KOPT-K1 (cell line): ENCODE measurements around the gene ATN1.

Source experiments
- H3K27ac ChIP-seq: fragments of 200-600 bp; sonication (generic); 2 replicates; pipeline ENCODE4 v1.5.1; 2016; ENCODE audit warnings: antibody characterized with exemption, mild to moderate bottlenecking, low read depth, low read length; ENCODE audit not compliant: poor library complexity, severe bottlenecking
- H3K36me3 ChIP-seq: fragments of 200-600 bp; sonication (generic); 2 replicates; pipeline ENCODE4 v1.5.1; 2017; ENCODE audit warnings: antibody characterized with exemption, mild to moderate bottlenecking, low read length, moderate library complexity; ENCODE audit not compliant: insufficient read depth
- H3K9me3 ChIP-seq: fragments of 200-600 bp; sonication (generic); 2 replicates; pipeline ENCODE4 v1.5.1; 2017; ENCODE audit warnings: antibody characterized with exemption, low read length, mild to moderate bottlenecking; ENCODE audit not compliant: insufficient read depth, poor library complexity, severe bottlenecking

Gene ATN1

DNA sequence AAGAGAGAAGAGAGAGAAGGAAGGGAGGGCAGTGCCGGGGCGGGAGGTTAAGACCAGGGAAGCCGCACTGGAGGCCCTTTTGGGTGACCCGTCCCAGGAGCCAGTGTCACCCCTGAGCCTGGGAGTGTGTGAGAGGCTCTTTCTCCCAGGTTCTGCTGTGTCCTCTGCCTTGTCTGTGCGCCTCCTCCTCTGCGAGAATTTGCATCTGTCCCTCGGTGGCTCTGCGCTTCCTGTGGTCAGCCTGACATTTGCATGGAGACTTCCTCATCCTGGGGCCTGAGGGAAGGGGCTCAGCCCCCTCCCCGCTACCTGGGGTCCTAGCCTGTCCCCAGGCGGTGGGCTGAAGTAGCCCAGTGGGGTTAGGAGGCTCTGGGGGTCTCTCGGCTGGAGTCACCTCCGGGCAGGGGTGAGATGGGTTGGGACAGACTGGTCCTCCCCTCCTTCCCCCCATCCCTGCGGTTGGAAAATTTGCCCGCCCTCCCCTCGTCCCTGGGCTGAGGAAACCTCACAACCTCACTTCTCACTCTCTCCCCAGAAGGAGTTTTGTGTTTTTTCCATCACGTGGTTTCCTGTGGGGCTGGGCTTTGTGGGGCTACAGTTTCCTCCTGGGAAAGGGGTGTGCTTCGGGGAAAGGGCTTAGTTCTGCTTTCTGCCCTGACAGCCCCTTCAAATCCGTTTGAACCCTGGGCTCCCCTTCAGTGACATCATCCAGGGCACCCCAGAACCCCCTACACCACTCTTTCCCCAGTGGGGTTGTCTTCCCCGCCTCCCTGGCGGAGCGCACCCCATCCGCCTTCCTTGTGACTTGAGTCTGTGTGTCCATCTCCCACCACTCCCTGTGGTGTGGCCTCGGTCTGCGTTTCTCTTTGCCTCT, 25.9 kb downstream of the ATN1 start:
- Histone ChIP-seq H3K27ac (peak overlapping the region; percentile 97), H3K36me3 (peaks cover 44% of the 10 kb centered on the region), H3K9me3 (no peaks in the 10 kb centered on the region)

DNA sequence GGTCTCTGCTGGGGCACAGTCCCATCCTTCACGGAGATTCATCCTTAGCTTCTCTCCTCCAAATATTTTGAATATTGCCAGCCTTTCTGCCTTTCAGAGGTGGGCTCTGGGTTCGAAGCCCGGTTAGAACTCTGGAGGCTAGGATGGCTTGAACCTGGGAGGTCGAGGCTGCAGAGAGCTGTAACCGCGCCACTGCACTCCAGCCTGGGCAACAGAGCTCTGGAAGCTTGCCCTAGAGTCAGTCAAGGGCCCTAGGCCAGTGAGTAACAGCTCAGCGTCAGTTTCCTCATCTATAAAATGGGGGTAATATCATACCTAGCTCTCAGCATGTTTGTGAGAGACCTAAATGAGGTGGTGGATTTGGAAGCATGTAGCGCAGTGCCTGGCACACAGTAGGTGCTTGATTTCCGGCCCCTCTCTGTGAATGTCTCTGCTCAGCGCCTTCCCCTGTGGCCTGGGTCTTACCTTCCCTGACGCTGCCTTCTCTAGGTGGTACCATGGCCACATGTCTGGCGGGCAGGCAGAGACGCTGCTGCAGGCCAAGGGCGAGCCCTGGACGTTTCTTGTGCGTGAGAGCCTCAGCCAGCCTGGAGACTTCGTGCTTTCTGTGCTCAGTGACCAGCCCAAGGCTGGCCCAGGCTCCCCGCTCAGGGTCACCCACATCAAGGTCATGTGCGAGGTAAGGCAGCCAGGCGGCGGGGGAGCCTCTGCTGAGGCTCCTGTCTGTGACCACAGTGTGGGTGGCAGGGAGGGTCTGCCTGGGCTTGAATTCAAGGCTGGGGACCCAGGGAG, 26.8 kb downstream of the ATN1 start:
- peaks cover 44% of the 10 kb centered on the region for H3K36me3 ChIP-seq
- no peaks in the 10 kb centered on the region for H3K9me3 ChIP-seq
- peak overlapping the region; percentile 97 for H3K27ac ChIP-seq

DNA sequence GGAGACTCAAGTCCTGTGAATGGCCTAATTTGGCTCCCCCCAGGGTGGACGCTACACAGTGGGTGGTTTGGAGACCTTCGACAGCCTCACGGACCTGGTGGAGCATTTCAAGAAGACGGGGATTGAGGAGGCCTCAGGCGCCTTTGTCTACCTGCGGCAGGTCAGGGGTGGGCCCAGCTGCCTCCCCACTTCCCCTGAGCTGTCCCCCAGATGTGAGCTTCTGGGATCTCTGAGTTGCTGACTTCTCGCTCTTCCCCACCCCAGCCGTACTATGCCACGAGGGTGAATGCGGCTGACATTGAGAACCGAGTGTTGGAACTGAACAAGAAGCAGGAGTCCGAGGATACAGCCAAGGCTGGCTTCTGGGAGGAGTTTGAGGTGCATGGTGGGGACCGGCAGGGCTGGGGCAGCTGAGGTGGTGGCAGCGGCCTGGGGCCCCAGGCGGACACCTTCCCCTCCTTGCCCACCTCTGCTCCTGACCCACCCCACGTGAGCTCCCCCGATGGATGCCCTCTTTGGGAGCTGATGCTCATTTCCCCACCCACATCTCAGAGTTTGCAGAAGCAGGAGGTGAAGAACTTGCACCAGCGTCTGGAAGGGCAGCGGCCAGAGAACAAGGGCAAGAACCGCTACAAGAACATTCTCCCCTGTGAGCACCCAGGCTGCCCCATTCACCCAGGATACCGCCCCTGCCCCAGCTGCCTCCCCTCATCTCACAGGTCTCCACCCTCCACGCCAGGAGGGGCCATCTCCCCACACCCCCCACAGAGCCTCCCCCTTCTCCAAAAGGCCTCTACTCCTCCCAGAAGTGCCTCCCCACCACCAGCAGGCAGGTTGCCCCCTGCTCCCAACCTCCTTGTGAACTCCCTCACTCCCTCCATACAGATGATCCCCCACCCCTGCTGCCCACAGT, 27.6 kb downstream of the ATN1 start:
- Histone ChIP-seq H3K36me3 (peaks cover 49% of the 10 kb centered on the region), H3K27ac (peak overlapping the region; percentile 97), H3K9me3 (no peaks in the 10 kb centered on the region)

DNA sequence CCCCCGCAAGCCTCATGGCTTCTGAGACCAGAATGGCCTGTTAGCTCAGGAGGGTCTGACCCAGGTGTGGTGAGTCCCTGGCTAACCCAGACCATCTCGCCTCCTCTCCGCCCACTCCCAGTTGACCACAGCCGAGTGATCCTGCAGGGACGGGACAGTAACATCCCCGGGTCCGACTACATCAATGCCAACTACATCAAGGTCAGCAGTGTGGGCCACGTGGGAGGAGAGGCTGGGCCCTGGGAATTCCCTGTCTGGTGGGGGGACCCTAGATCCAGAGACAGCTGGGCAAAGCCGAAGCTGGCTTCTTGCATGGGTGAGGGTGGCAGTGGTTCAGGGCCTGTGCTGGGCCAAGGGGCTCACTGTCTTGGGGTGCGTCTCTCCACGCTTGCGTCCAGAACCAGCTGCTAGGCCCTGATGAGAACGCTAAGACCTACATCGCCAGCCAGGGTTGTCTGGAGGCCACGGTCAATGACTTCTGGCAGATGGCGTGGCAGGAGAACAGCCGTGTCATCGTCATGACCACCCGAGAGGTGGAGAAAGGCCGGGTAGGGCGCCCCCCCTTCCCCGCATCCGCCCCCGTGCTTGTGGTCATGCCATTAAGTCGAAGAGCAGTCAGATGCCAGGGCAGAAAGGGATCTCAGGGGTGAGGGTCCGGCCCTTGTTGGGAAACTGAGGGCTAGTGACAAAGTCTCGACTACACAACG, 28.4 kb downstream of the ATN1 start:
- H3K36me3 ChIP-seq: peaks cover 57% of the 10 kb centered on the region
- H3K27ac ChIP-seq: peak overlapping the region; percentile 97
- no peaks in the 10 kb centered on the region for H3K9me3 ChIP-seq

DNA sequence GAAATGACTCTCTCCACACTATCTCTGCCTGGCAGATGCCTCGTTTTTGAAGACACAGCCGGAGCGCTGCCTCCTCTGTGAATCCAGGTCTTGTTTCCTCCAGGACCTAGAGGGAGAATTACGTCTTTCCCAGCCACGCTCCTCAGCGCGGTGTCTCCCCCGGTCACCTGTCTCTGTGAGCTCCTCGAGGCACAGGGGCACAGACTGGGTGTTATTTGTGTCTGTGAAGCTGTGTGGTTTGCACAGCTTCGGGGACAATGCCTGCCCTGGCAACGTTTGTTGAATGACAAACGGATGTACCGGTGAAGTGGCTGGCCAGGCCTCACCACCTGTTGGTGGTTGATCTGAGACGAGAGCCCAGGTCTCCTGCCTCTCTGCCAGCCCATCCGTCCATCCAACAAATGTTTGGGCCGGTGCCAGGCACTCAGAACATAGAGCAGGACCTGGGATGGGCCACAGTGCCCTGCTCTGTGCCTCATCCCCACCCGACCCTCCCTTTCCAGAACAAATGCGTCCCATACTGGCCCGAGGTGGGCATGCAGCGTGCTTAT, 29.5 kb downstream of the ATN1 start:
- H3K9me3 ChIP-seq: no peaks in the 10 kb centered on the region
- peaks cover 62% of the 10 kb centered on the region for H3K36me3 ChIP-seq
- peak overlapping the region; percentile 97 for H3K27ac ChIP-seq

DNA sequence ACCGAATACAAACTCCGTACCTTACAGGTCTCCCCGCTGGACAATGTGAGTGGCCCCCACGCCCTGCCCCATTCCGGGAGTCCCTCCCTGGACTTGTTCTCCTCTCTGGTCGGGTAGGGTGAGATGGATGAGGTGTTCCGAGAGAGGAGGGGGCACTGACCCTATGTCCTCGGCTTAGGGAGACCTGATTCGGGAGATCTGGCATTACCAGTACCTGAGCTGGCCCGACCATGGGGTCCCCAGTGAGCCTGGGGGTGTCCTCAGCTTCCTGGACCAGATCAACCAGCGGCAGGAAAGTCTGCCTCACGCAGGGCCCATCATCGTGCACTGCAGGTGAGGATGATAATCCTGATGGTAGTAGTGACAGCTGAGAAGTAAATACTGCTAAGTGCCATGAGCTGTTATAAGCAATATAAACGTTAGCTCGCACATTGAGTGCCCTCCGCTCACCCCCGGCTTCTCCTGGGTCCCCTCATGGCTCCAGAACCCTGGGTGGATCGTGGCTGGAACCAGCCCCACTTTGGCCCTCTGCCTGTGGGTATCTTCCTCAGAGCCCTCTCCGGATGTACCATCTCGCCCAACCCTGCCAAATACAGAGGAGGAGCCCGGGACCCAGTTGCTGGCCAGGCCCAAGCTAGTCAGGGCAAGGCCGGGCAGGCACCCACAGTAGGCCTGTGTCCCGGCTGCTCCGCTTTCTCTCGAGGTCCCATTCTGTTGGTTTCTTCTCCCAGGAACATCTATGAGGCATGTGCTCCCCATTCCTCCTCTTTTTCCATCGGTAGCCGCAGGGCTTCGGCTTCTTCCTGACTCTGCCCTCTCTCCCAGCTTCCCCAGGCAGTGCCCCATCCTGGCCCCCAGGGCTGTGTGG, 30.2 kb downstream of the ATN1 start:
- H3K36me3 ChIP-seq: peaks cover 62% of the 10 kb centered on the region
- H3K9me3 ChIP-seq: no peaks in the 10 kb centered on the region
- peak overlapping the region; percentile 97 for H3K27ac ChIP-seq

DNA sequence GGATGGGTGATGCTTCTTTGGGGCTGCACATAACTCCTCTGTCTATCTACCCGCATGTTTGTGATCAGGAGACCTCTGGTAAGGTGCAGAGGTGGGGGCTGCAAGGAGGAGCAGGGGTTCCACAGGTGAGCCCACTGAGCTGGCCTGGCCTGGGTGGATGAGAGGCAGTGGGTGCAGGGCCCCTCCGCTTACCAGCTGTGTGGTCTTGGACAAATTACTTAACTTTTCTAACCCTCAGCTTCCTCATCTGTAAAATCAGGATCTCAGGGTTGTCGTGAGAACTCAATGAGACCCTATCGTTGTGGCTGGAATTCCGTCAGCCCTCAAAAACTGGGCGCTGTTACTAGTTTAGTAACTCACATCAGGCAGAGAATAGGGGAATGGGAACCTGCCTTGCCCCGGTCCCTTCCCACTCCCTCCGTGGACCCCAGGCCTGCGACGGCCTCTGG, 30.9 kb downstream of the ATN1 start:
- H3K9me3 ChIP-seq: no peaks in the 10 kb centered on the region
- peak overlapping the region; percentile 97 for H3K27ac ChIP-seq
- peaks cover 62% of the 10 kb centered on the region for H3K36me3 ChIP-seq

DNA sequence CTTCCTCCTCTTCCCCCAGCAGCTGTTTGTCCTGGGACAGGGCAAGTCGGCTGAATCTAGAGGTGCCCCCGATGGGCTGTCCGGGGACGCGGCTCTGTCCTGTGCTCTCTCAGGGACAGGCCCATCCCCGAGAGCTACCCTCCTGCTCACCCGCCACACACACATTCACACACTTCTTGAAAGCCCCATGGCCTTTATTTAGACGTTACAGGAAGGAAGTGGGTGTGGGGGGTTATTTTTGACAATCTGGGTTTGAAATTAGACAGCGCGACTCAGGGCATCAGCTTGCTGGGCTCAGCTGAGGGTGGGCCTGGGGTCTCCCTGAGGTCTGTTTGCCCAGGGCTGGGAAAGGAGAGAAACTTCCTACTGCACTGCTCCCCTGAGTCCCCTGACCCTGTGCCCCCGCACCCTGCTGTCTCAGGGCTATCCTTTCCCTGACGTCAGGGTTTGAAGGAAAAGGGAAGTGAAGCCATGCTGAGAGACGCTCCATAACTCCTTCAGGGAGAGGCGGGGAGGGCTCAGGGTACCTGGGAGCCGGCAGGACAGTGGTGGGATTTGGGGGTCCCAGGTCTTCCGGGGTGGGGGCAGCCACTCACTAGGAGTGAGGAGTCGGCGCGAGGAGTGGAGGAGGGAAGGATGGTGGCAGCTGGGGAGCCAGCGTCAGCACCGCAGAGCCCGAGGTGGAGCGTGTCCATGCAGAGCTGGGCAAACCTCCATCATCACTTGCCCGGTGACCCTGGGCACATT, 31.5 kb downstream of the ATN1 start:
- H3K27ac ChIP-seq: peak overlapping the region; percentile 97
- H3K9me3 ChIP-seq: no peaks in the 10 kb centered on the region
- peaks cover 66% of the 10 kb centered on the region for H3K36me3 ChIP-seq

DNA sequence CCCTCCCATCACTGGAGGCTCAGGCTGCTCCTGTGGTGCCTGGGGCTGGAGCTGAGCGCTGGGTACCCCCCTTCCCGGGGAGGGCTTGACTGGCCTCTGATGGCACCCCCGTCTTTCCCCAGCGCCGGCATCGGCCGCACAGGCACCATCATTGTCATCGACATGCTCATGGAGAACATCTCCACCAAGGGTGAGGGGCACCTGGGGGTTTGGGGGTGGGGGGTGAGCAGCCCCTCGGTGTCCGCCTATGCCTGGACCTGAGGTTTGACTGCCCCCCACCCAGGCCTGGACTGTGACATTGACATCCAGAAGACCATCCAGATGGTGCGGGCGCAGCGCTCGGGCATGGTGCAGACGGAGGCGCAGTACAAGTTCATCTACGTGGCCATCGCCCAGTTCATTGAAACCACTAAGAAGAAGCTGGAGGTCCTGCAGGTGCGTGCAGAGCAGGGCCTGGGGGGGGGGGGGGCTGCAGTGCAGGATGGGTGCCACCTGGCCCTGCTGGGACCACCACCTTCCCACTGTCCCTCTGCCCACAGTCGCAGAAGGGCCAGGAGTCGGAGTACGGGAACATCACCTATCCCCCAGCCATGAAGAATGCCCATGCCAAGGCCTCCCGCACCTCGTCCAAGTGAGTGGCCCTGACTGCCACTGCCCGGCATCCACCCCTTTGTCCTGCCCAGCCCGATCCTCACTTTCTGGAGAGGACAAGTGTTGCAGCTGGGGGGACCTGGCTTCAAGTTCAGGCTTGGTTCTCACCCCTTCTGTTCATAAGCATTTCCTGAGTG, 32.2 kb downstream of the ATN1 start:
- Histone ChIP-seq H3K9me3 (no peaks in the 10 kb centered on the region), H3K27ac (peak overlapping the region; percentile 97), H3K36me3 (peaks cover 66% of the 10 kb centered on the region)

DNA sequence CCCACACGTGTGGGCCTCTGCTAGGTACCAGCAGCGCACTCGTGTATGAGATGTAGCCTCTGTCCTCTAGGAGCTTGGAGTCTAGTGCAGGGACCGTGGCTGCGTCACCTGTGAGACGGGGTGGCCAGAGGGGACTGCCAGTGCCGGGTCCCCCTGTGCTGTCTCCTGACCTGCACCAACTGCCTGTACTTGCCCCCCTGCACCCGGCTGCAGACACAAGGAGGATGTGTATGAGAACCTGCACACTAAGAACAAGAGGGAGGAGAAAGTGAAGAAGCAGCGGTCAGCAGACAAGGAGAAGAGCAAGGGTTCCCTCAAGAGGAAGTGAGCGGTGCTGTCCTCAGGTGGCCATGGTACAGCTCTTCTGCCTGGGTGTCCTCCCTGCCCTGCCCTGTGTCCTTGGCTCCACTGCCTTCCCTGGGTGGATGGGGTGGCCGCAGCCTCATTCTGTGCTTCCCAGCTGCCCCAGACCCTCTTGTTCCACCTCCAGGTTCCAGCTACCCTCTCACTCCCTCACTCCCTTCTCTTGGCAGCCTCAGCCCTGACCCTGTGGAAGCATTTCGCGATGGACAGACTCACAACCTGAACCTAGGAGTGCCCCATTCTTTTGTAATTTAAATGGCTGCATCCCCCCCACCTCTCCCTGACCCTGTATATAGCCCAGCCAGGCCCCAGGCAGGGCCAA, 33.0 kb downstream of the ATN1 start:
- Histone ChIP-seq H3K27ac (peak overlapping the region; percentile 97), H3K36me3 (peaks cover 66% of the 10 kb centered on the region), H3K9me3 (no peaks in the 10 kb centered on the region)

DNA sequence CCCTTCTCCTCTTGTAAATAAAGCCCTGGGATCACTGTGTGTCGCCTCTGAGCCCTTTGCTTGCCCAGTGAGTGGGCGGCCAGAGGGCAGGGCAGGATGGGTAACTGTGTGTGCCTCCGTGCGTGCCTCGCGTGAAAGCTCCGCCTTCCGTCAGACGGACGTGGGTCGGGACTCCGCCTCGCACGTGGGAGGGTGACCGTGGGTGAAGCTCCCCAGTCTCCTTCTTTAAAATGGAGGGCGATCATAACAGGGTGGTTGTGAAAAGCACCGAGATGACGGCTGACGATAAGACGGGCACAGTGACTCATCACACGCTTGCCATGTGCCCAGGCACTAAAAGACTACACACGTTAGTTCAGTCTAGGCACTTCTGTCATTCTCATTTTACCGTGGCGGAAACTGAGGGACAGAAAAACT, 33.5 kb downstream of the ATN1 start:
- Histone ChIP-seq H3K27ac (peak overlapping the region; percentile 97), H3K36me3 (peaks cover 66% of the 10 kb centered on the region), H3K9me3 (no peaks in the 10 kb centered on the region)
